ENCODE data around the gene MAP1S. TPM values are rescaled to one million over a fixed set of nuclear protein-coding genes. Genes with fewer than 3 reads are reported as not detected.

The MAP1S gene
- total RNA-seq, 1 donor from 2014 or later, result 111 TPM

GRCh38 chr19:17761148-17761547, 41.9 kb downstream of the MAP1S start:
- H3K9me3 Mint-ChIP-seq (ENCODE audit: unreplicated experiment), result peaks cover 10% of the 10 kb centered on the region
- no peak for DNase-seq
- H3K4me1 Mint-ChIP-seq (ENCODE audit: low read depth, unreplicated experiment), result peaks cover 5% of the 10 kb centered on the region
- peak overlapping the region; percentile 22 for H3K27ac Mint-ChIP-seq (ENCODE audit: unreplicated experiment)
- H3K36me3 Mint-ChIP-seq (ENCODE audit: unreplicated experiment), result no peaks in the 10 kb centered on the region
- no peak for TF ChIP-seq CTCF (IDR thresholded peaks at IDR 0.05; ENCODE audit: partially characterized antibody, unreplicated experiment)
- H3K27me3 Mint-ChIP-seq (ENCODE audit: unreplicated experiment), result peaks cover 2% of the 10 kb centered on the region
- H3K4me3 Mint-ChIP-seq (ENCODE audit: unreplicated experiment), result no peak overlapping the region

GRCh38 chr19:17762505-17763229, 43.4 kb downstream of the MAP1S start:
- peak overlapping the region; percentile 78 for H3K4me3 Mint-ChIP-seq (ENCODE audit: unreplicated experiment)
- H3K9me3 Mint-ChIP-seq (ENCODE audit: unreplicated experiment), result peaks cover 8% of the 10 kb centered on the region
- peaks cover 2% of the 10 kb centered on the region for H3K27me3 Mint-ChIP-seq (ENCODE audit: unreplicated experiment)
- H3K27ac Mint-ChIP-seq (ENCODE audit: unreplicated experiment), result peak overlapping the region; percentile 94
- H3K4me1 Mint-ChIP-seq (ENCODE audit: low read depth, unreplicated experiment), result peaks cover 2% of the 10 kb centered on the region
- no peak for TF ChIP-seq CTCF (IDR thresholded peaks at IDR 0.05; ENCODE audit: partially characterized antibody, unreplicated experiment)
- H3K36me3 Mint-ChIP-seq (ENCODE audit: unreplicated experiment), result no peaks in the 10 kb centered on the region
- DNase-seq, result peak; percentile 83

- Mint-ChIP-seq H3K4me1 (ENCODE audit: low read depth, unreplicated experiment) (peaks cover 2% of the 10 kb centered on the region), H3K9me3 (ENCODE audit: unreplicated experiment) (peaks cover 5% of the 10 kb centered on the region), H3K27ac (ENCODE audit: unreplicated experiment) (no peak overlapping the region), H3K27me3 (ENCODE audit: unreplicated experiment) (peaks cover 2% of the 10 kb centered on the region), H3K36me3 (ENCODE audit: unreplicated experiment) (no peaks in the 10 kb centered on the region), H3K4me3 (ENCODE audit: unreplicated experiment) (no peak overlapping the region)
- no peak for TF ChIP-seq CTCF (IDR thresholded peaks at IDR 0.05; ENCODE audit: partially characterized antibody, unreplicated experiment)
- DNase-seq, result no peak
Observed at GRCh38 chr19:17764348-17764747, 45.1 kb downstream of the MAP1S start.

- H3K27ac Mint-ChIP-seq (ENCODE audit: unreplicated experiment), result no peak overlapping the region
- no peaks in the 10 kb centered on the region for H3K36me3 Mint-ChIP-seq (ENCODE audit: unreplicated experiment)
- peaks cover 5% of the 10 kb centered on the region for H3K9me3 Mint-ChIP-seq (ENCODE audit: unreplicated experiment)
- peaks cover 2% of the 10 kb centered on the region for H3K4me1 Mint-ChIP-seq (ENCODE audit: low read depth, unreplicated experiment)
- peaks cover 2% of the 10 kb centered on the region for H3K27me3 Mint-ChIP-seq (ENCODE audit: unreplicated experiment)
- H3K4me3 Mint-ChIP-seq (ENCODE audit: unreplicated experiment), result no peak overlapping the region
- TF ChIP-seq CTCF (IDR thresholded peaks at IDR 0.05; ENCODE audit: partially characterized antibody, unreplicated experiment), result no peak
- no peak for DNase-seq
Observed at GRCh38 chr19:17765069-17765618, 45.9 kb downstream of the MAP1S start.

- Mint-ChIP-seq H3K27ac (ENCODE audit: unreplicated experiment) (no peak overlapping the region), H3K4me3 (ENCODE audit: unreplicated experiment) (no peak overlapping the region), H3K4me1 (ENCODE audit: low read depth, unreplicated experiment) (peaks cover 2% of the 10 kb centered on the region), H3K36me3 (ENCODE audit: unreplicated experiment) (no peaks in the 10 kb centered on the region), H3K27me3 (ENCODE audit: unreplicated experiment) (peaks cover 2% of the 10 kb centered on the region), H3K9me3 (ENCODE audit: unreplicated experiment) (peaks cover 5% of the 10 kb centered on the region)
- peak; percentile 75 for TF ChIP-seq CTCF (IDR thresholded peaks at IDR 0.05; ENCODE audit: partially characterized antibody, unreplicated experiment)
- DNase-seq, result peak; percentile 91
Observed at GRCh38 chr19:17766543-17767131, 47.4 kb downstream of the MAP1S start.

Measured in glutamatergic neuron (in vitro differentiated cells).